Activated CD4-positive, alpha-beta T cell treated with anti-CD3 and anti-CD28 coated beads, Interleukin-2, amount 10 ng/mL, durations not matched to agents 7 days and 5 days (primary cell): Measurements from ENCODE around the gene HCRTR1. TPM values are rescaled to one million over a fixed set of nuclear protein-coding genes. Genes with fewer than 3 reads are reported as not detected.

Source experiments
- CTCF ChIA-PET: fragments of 350-600 bp; sonication (Branson Sonifier 250); formaldehyde crosslinking; loops from one replicate; lab custom pipeline; 2021; ENCODE audit warnings: antibody characterized with exemption; lab: Charles Lee
- POLR2A ChIA-PET: fragments of 350-600 bp; sonication (Branson Sonifier 250); formaldehyde crosslinking; loops from one replicate; lab custom pipeline; 2021; ENCODE audit warnings: antibody characterized with exemption; lab: Charles Lee
- DNase-seq: peaks from one replicate; pipeline ENCODE4 v3.0.0-alpha.2; 2020
- H3K27ac Mint-ChIP-seq: one replicate; pipeline ENCODE4 v1.8.0; 2021; ENCODE audit warnings: mild to moderate bottlenecking, moderate library complexity, mixed read lengths
- H3K27me3 Mint-ChIP-seq: one replicate; pipeline ENCODE4 v1.8.0; 2021; ENCODE audit warnings: mixed read lengths
- H3K36me3 Mint-ChIP-seq: one replicate; pipeline ENCODE4 v1.8.0; 2021; ENCODE audit warnings: low read depth, mixed read lengths
- H3K4me1 Mint-ChIP-seq: one replicate; pipeline ENCODE4 v1.8.0; 2021; ENCODE audit warnings: mixed read lengths
- H3K4me3 Mint-ChIP-seq: one replicate; pipeline ENCODE4 v1.8.0; 2021; ENCODE audit warnings: mild to moderate bottlenecking, moderate library complexity, mixed read lengths
- H3K9me3 Mint-ChIP-seq: one replicate; pipeline ENCODE4 v1.8.0; 2021; ENCODE audit warnings: mixed read lengths
- total RNA-seq, 2 experiments: library from RNA; stranded (reverse); gene quantifications; one replicate each; pipeline ENCODE4 v1.2.3, GENCODE V29; 2021

The HCRTR1 gene
- total RNA-seq, 2 experiments from 2014 or later, result not detected

- ChIA-PET CTCF (no interaction called here), POLR2A (no interaction called here)
- Mint-ChIP-seq H3K9me3 (no peaks in the 10 kb centered on the region), H3K27me3 (peaks cover under 1% of the 10 kb centered on the region), H3K36me3 (no peaks in the 10 kb centered on the region), H3K4me1 (peaks cover 3% of the 10 kb centered on the region), H3K4me3 (no peak within 1 kb of the TSS), H3K27ac (no peak within 1 kb of the TSS)
- DNase-seq, result peak; percentile 8
These were observed 41.3 kb upstream of the HCRTR1 start, which contains the start of gene TINAGL1 for GRCh38 chr1:31576201-31576669. Gene TINAGL1 (plus strand): TSS chr1:31576515. CDS start chr1:31577149, 634 bp downstream.

- POLR2A ChIA-PET, result no interaction called here
- no peak overlapping the region for H3K27ac Mint-ChIP-seq
- peak; percentile 2 for DNase-seq
These were observed 40.6 kb upstream of the HCRTR1 start for GRCh38 chr1:31576743-31577455.

GRCh38 chr1:31577515-31578192 is 39.8 kb upstream of the HCRTR1 start:
- Mint-ChIP-seq H3K36me3 (no peaks in the 10 kb centered on the region), H3K27ac (no peak overlapping the region), H3K27me3 (no peaks in the 10 kb centered on the region), H3K4me3 (no peak overlapping the region), H3K4me1 (peaks cover 3% of the 10 kb centered on the region), H3K9me3 (no peaks in the 10 kb centered on the region)
- DNase-seq, result no peak
- ChIA-PET POLR2A (no interaction called here), CTCF (interaction anchor here (0.6 to 1.0 kb wide), 2 partner anchors 10 to 888 kb away, joined by 3 read pairs; no protein-coding TSS in a partner anchor)

More at GRCh38 chr1:31576743-31577455, 40.6 kb upstream of the HCRTR1 start:
- Mint-ChIP-seq H3K27me3 (no peaks in the 10 kb centered on the region), H3K4me3 (no peak overlapping the region), H3K36me3 (no peaks in the 10 kb centered on the region), H3K9me3 (no peaks in the 10 kb centered on the region), H3K4me1 (peaks cover 3% of the 10 kb centered on the region)
- CTCF ChIA-PET, result no interaction called here

GRCh38 chr1:31579374-31579773 is 38.1 kb upstream of the HCRTR1 start:
- no peaks in the 10 kb centered on the region for H3K36me3 Mint-ChIP-seq
- no peak for DNase-seq
- no peak overlapping the region for H3K4me3 Mint-ChIP-seq
- H3K4me1 Mint-ChIP-seq, result peaks cover 3% of the 10 kb centered on the region
- POLR2A ChIA-PET, result no interaction called here
- H3K27me3 Mint-ChIP-seq, result no peaks in the 10 kb centered on the region
- H3K27ac Mint-ChIP-seq, result no peak overlapping the region
- CTCF ChIA-PET, result no interaction called here
- no peaks in the 10 kb centered on the region for H3K9me3 Mint-ChIP-seq

GRCh38 chr1:31580513-31580870 is 37.0 kb upstream of the HCRTR1 start:
- Mint-ChIP-seq H3K4me1 (peaks cover 3% of the 10 kb centered on the region), H3K27me3 (no peaks in the 10 kb centered on the region), H3K4me3 (no peak overlapping the region), H3K36me3 (no peaks in the 10 kb centered on the region), H3K27ac (no peak overlapping the region), H3K9me3 (no peaks in the 10 kb centered on the region)
- ChIA-PET POLR2A (interaction anchor here (0.5 kb wide), 1 partner anchor 284 kb away, joined by 3 read pairs; the partner anchor contains the start of genes SNRNP40 and ZCCHC17), CTCF (no interaction called here)
- no peak for DNase-seq

- H3K36me3 Mint-ChIP-seq, result no peaks in the 10 kb centered on the region
- no peak overlapping the region for H3K27ac Mint-ChIP-seq
- peaks cover 2% of the 10 kb centered on the region for H3K4me1 Mint-ChIP-seq
- CTCF ChIA-PET, result no interaction called here
- POLR2A ChIA-PET, result interaction anchor here (0.5 kb wide), 1 partner anchor 284 kb away, joined by 3 read pairs; the partner anchor contains the start of genes SNRNP40 and ZCCHC17
- H3K4me3 Mint-ChIP-seq, result no peak overlapping the region
- no peaks in the 10 kb centered on the region for H3K9me3 Mint-ChIP-seq
- no peak for DNase-seq
- H3K27me3 Mint-ChIP-seq, result no peaks in the 10 kb centered on the region
These were observed 36.4 kb upstream of the HCRTR1 start for GRCh38 chr1:31580891-31581603.

- DNase-seq, result no peak
- CTCF ChIA-PET, result no interaction called here
- no peaks in the 10 kb centered on the region for H3K9me3 Mint-ChIP-seq
- peak overlapping the region; percentile 15 for H3K27ac Mint-ChIP-seq
- POLR2A ChIA-PET, result no interaction called here
- H3K36me3 Mint-ChIP-seq, result no peaks in the 10 kb centered on the region
- no peak overlapping the region for H3K4me3 Mint-ChIP-seq
- H3K4me1 Mint-ChIP-seq, result no peaks in the 10 kb centered on the region
- no peaks in the 10 kb centered on the region for H3K27me3 Mint-ChIP-seq
These were observed 35.4 kb upstream of the HCRTR1 start for GRCh38 chr1:31581821-31582810.

DNA sequence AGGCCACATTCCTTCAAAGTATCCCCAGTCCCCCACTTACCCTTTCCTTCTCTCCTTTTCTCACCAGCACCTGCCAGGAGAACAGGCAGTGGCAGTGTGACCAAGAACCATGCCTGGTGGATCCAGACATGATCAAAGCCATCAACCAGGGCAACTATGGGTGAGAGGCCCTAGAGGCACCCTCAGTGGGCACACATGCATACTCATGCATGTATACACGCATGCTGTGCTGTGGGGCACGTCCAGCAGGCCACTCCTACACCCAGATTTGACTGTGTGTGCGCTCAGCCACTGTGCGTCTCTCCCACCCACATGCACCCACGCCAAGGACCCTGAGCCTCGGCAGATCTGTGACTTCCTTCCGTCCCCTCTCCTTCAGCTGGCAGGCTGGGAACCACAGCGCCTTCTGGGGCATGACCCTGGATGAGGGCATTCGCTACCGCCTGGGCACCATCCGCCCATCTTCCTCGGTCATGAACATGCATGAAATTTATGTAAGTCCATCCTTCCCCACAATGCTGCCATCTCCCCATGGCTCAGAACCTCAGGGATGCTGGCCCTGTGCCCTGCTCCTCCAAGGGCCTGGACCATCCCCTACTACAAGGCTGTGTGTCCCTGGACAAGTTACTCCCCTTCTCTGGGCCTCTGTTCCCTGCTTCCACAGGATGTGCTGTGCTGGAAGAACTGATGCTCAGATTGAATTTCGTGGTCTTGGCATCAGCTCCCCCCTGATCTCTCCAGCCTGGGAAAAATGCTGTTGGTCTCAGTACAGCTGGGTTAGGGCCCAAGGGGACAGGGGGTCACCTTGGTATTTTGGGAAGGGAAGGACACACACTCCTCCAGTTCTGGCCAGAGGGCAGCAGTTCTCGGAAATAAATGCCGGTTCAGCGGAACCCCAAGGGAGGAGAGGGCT is 34.2 kb upstream of the HCRTR1 start:
- no peak for DNase-seq
- Mint-ChIP-seq H3K27ac (no peak overlapping the region), H3K4me3 (no peak overlapping the region), H3K4me1 (no peaks in the 10 kb centered on the region), H3K36me3 (no peaks in the 10 kb centered on the region), H3K9me3 (no peaks in the 10 kb centered on the region), H3K27me3 (peaks cover 2% of the 10 kb centered on the region)
- CTCF ChIA-PET, result no interaction called here
- POLR2A ChIA-PET, result no interaction called here

DNA sequence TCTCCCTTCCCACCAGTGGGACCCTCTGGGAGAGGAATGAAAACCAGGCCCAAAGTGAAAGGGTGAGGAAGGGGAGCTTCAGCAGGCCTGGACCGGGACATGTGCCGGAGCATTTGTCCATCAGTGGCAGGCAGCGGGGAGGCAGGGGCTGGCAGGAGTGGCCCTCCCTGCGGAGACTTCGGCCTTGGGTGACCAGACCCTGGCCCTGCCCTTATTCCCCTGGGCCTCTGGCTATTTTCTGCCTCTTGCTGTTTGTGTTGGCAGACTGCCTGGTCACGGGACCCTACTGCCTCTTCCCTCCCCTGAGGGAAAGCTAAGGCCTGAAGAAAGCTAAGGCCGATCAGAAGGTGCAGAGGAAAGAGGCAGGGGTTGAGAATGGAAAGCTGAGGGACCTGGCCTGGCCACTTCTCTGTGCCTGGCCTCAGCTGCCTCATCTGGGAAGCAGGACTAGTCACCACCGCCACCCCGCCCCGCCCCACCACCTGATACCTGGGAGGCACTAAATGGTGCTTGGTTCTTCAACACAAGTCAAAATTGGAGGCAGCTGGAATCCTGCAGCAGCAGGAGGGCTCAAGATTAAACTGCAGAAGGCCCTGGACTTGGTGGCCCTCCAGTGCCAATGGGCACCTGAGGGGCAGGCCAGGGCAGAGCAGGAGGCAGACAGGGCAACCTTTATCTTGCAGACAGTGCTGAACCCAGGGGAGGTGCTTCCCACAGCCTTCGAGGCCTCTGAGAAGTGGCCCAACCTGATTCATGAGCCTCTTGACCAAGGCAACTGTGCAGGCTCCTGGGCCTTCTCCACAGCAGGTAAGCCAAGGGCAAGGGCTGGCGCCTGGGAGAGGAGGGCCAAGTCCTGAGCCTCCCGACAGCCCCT is 33.3 kb upstream of the HCRTR1 start:
- Mint-ChIP-seq H3K27me3 (peaks cover 5% of the 10 kb centered on the region), H3K9me3 (no peaks in the 10 kb centered on the region), H3K4me3 (no peak overlapping the region), H3K27ac (no peak overlapping the region), H3K4me1 (peaks cover 2% of the 10 kb centered on the region), H3K36me3 (no peaks in the 10 kb centered on the region)
- ChIA-PET CTCF (no interaction called here), POLR2A (no interaction called here)
- no peak for DNase-seq

- Mint-ChIP-seq H3K27ac (no peak overlapping the region), H3K36me3 (no peaks in the 10 kb centered on the region), H3K4me1 (peaks cover 4% of the 10 kb centered on the region), H3K4me3 (no peak overlapping the region), H3K27me3 (peaks cover 8% of the 10 kb centered on the region), H3K9me3 (no peaks in the 10 kb centered on the region)
- ChIA-PET CTCF (no interaction called here), POLR2A (no interaction called here)
- DNase-seq, result no peak
These were observed 32.4 kb upstream of the HCRTR1 start for GRCh38 chr1:31584869-31585735.
